NCI-H1048 (cell line): Measurements from ENCODE around the gene USHBP1.

Experiments
- DNase-seq: peaks from one replicate; lab custom pipeline; 2025; lab: John Stamatoyannopoulos, UW

Gene USHBP1

GRCh38 chr19:17211547-17212446, 52.7 kb downstream of the USHBP1 start:
- no peak for DNase-seq

DNA sequence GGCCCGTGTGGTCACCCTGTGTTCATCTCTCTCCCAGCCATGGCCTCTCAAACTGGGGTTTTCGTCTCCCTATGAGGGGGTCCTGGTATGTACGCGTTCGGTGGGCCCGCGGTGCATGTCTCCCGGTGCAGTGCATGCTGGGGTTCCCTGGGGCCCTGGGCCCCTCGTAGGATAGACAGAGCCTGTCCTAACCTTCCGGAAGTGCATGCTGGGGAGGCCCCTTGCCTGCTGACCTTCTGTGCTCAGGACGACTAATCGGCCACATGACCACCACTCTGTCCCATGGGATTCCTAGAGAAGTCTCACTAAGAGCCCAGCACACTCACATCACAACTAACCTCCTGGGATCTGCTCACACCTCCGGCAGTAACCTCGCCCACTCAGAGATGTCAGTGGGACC, 54.2 kb downstream of the USHBP1 start:
- DNase-seq = no peak

GRCh38 chr19:17209126-17210036, 55.2 kb downstream of the USHBP1 start:
- DNase-seq = peak; percentile 83

- DNase-seq = no peak
Observed at GRCh38 chr19:17206736-17207581, 57.6 kb downstream of the USHBP1 start.

DNA sequence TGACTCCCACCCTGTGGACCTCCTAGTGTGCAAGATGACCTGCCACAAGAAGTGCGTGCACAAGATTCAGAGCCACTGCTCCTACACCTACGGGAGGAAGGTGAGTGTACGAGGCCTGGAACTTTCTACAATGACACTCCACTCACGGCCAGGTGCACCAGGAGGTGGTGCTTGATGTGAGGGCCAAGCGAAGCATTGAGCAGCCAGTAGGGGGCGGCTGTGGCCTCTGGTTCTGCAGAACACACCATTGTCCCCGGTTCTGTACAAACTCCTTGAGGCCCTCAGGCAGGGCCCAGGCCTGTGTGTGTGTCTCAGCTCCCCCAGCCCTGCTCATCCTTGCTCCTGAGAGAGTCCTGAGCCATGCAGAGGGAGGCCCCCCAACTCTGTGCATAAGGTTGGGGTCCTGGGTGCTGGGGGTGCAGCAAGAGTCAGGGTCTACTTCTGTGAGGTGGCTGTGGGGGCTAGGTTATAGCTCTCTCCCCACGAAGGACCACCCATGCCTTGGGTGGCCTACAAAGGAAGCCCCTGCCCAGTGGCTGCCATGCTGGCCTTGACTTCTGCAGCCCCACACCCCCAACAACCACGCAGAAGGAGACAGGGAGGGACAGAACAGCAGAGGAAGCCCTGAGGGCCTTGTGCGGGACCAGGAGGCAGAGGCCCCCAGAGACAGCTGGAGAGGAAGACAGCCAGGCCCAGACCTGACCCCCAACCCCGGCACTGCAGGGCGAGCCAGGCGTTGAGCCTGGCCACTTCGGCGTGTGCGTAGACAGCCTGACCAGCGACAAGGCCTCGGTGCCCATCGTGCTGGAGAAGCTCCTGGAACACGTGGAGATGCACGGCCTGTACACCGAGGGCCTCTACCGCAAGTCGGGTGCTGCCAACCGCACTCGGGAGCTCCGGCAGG, 59.1 kb downstream of the USHBP1 start:
- no peak for DNase-seq

DNA sequence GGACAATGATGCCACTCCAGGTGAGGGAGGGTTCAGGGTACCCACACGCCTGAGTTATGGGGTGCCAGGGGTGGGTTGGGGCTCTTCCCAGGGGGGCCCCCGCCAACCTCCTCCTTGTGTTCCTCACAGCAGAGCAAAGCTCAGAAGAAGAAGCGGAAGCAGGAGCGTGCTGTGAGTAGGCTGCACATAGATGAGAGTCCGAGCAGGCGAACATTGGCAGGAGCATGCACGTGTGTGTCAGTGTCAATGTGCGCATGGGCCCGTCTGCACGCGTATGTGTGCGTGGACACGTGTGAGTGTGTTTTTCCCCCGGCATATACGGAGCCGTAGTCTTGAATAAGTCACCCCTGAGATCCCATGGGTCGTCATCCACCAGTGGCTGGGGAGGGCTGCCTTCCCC, 61.8 kb downstream of the USHBP1 start:
- no peak for DNase-seq

GRCh38 chr19:17202249-17202648, 62.3 kb downstream of the USHBP1 start:
- no peak for DNase-seq

DNA sequence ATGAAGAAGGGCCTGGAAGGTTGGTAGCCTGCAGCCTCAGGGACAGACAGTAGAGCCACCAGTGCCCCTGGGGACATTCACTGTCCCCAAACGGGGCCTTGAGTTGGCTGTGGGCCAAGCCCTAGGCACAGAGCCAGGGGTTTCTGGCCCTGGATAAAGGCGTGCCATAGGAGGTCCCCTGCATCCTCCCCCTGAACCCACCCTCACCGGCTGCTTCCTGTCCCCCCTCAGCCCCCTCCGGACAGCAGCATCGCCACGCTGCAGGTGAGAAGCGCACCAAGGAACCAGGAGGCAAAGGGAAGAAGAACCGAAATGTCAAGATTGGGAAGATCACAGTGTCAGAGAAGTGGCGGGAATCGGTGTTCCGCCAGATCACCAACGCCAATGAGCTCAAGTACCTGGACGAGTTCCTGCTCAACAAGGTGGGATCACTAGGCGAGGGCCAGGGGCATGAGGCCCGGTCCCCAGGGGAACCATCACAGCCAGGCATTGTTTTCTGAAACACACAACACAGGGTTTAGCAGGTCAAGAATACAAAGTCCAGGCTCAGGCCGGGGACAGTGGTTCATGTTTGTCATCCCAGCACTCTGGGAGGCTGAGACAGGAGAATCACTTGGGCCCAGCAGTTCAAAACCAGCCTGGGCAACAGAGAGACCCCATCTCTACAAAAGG, 64.0 kb downstream of the USHBP1 start:
- no peak for DNase-seq
